Loucy (cell line): Measurements from ENCODE around the gene NECAP2.

Experiments
- H2AFZ ChIP-seq: fragments of 200-600 bp; sonication (generic); 2 replicates; pipeline ENCODE4 v1.6.0; 2016; ENCODE audit warnings: antibody characterized with exemption, mild to moderate bottlenecking, low read length, moderate library complexity
- H3F3A ChIP-seq: fragments of 200-600 bp; 2 replicates; pipeline ENCODE4 v1.6.0; 2016; ENCODE audit warnings: antibody characterized with exemption, low read depth, mild to moderate bottlenecking
- H3K27me3 ChIP-seq: fragments of 200-600 bp; sonication (generic); 2 replicates; pipeline ENCODE4 v1.6.1; 2014; ENCODE audit warnings: low read length, mild to moderate bottlenecking; ENCODE audit not compliant: insufficient read depth, poor library complexity, severe bottlenecking
- H3K36me3 ChIP-seq: fragments of 200-600 bp; sonication (generic); 2 replicates; pipeline ENCODE4 v1.6.1; 2016; ENCODE audit warnings: low read length; ENCODE audit not compliant: insufficient read depth
- H3K4me1 ChIP-seq: fragments of 200-600 bp; sonication (generic); 2 replicates; pipeline ENCODE4 v1.5.1; 2014; ENCODE audit warnings: low read length, mild to moderate bottlenecking; ENCODE audit not compliant: insufficient read depth, poor library complexity, severe bottlenecking
- H3K4me2 ChIP-seq: fragments of 200-600 bp; sonication (generic); 2 replicates; pipeline ENCODE4 v1.6.0; 2014; ENCODE audit warnings: antibody characterized with exemption, low read length, low read depth, mild to moderate bottlenecking; ENCODE audit not compliant: poor library complexity, severe bottlenecking
- H3K4me3 ChIP-seq: fragments of 200-600 bp; sonication (generic); 2 replicates; pipeline ENCODE4 v1.5.1; 2014; ENCODE audit warnings: low read length, mild to moderate bottlenecking, mixed read lengths; ENCODE audit not compliant: poor library complexity, severe bottlenecking
- H3K79me2 ChIP-seq: fragments of 200-600 bp; sonication (generic); 2 replicates; pipeline ENCODE4 v1.6.1; 2014; ENCODE audit warnings: low read length; ENCODE audit not compliant: insufficient read depth
- H3K9ac ChIP-seq: fragments of 200-600 bp; sonication (generic); 2 replicates; pipeline ENCODE4 v1.6.0; 2014; ENCODE audit warnings: mild to moderate bottlenecking, low read depth, low read length, moderate library complexity; ENCODE audit not compliant: poor library complexity, severe bottlenecking
- H3K9me2 ChIP-seq: fragments of 200-600 bp; sonication (generic); replicated peaks from 2 replicates; pipeline ENCODE4 v1.6.1; 2016; ENCODE audit warnings: low read depth, low read length, mixed read lengths
- H3K9me3 ChIP-seq: fragments of 200-600 bp; sonication (generic); 2 replicates; pipeline ENCODE4 v1.6.1; 2014; ENCODE audit warnings: mild to moderate bottlenecking, antibody characterized with exemption, low read length, low read depth; ENCODE audit not compliant: insufficient read depth
- H4K20me1 ChIP-seq: fragments of 200-600 bp; sonication (generic); 2 replicates; pipeline ENCODE4 v1.6.0; 2014; ENCODE audit warnings: antibody characterized with exemption, low read length, mild to moderate bottlenecking; ENCODE audit not compliant: insufficient read depth, poor library complexity, severe bottlenecking
- CTCF ChIP-seq: fragments of 200-600 bp; sonication (generic); conservative IDR thresholded peaks from 2 replicates; pipeline ENCODE4 v1.5.1; 2014; ENCODE audit warnings: mild to moderate bottlenecking, antibody characterized with exemption, low read length
- EZH2phosphoT487 ChIP-seq: fragments of 200-600 bp; IDR thresholded peaks from 2 replicates; pipeline ENCODE4 v1.6.1; 2018; ENCODE audit warnings: antibody characterized with exemption, mild to moderate bottlenecking, moderate library complexity, borderline replicate concordance

NECAP2 gene

GRCh38 chr1:16405441-16405840 is 35.1 kb upstream of the NECAP2 start:
- no peaks in the 10 kb centered on the region for H3F3A ChIP-seq
- no peaks in the 10 kb centered on the region for H3K79me2 ChIP-seq
- peaks cover under 1% of the 10 kb centered on the region; the same call in 1 of the 2 replicates for H3K36me3 ChIP-seq
- H3K9me2 ChIP-seq, result no peaks in the 10 kb centered on the region
- no peak overlapping the region for H3K4me2 ChIP-seq
- H3K4me3 ChIP-seq, result no peak overlapping the region
- H2AFZ ChIP-seq, result no peak overlapping the region
- no peaks in the 10 kb centered on the region for H3K4me1 ChIP-seq
- TF ChIP-seq CTCF (no peak), EZH2phosphoT487 (no peak)
- no peaks in the 10 kb centered on the region for H3K27me3 ChIP-seq
- no peak overlapping the region for H3K9ac ChIP-seq
- no peaks in the 10 kb centered on the region for H4K20me1 ChIP-seq
- no peaks in the 10 kb centered on the region for H3K9me3 ChIP-seq

DNA sequence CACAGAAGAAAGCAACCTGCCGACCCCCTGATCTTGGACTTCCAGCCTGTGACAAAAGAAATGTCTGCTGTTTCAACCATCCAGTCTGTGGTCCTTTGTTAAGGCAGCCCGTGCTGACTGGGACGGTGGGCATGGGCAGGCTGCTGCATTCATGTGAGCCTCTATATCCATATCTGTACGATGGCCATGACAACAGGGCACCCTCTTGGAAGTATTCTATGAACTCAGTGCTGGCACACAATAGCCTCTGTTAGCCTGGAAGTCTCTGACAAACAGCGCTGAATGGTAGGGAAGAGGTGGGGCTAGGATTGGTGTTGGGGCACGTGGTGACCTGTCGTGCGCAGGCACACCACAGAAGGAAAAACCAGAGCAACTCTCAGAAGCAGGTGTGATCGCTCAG is 33.7 kb upstream of the NECAP2 start:
- no peaks in the 10 kb centered on the region for H3K4me1 ChIP-seq
- H3K4me3 ChIP-seq, result no peak overlapping the region
- no peaks in the 10 kb centered on the region for H3K79me2 ChIP-seq
- no peak overlapping the region for H2AFZ ChIP-seq
- TF ChIP-seq EZH2phosphoT487, result no peak
- TF ChIP-seq CTCF, result no peak
- no peak overlapping the region for H3K9ac ChIP-seq
- no peaks in the 10 kb centered on the region for H3K36me3 ChIP-seq
- H3K9me3 ChIP-seq, result no peaks in the 10 kb centered on the region
- no peaks in the 10 kb centered on the region for H4K20me1 ChIP-seq
- no peaks in the 10 kb centered on the region for H3K9me2 ChIP-seq
- no peak overlapping the region for H3K4me2 ChIP-seq
- no peaks in the 10 kb centered on the region for H3F3A ChIP-seq
- H3K27me3 ChIP-seq, result no peaks in the 10 kb centered on the region

DNA sequence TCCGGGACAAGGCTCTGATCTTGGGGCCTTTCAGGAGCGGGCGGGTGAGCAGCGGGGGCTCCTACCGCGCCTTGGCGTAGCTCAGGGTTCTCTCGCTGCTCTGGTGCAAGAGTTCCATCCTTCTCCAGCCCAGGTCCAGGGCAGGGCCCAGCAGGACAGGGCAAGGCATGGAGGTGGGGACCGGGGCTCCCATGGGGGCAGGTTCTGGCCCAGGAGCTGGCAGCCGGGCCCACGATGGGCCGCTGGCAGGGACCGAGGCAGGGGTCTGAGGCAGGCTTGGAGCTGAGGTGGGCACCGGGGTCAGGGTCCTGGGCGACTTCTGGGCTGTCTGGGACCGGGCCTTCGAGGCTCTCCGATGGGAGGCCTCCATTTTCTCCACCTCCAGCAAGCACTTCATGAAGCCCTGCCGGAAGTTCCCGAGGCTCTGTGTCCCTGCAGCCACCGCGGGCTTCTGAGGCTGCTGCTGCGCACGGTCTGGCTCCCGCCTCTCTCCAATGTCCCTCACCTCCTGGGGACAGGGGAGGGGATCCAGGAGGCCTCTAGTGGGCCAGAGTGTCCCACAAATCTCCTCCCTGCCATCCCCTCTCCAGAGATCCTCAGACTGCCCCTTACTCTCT is 30.9 kb upstream of the NECAP2 start:
- H4K20me1 ChIP-seq, result no peaks in the 10 kb centered on the region
- no peak overlapping the region for H2AFZ ChIP-seq
- H3K4me2 ChIP-seq, result no peak overlapping the region
- H3K9ac ChIP-seq, result no peak overlapping the region
- H3F3A ChIP-seq, result no peaks in the 10 kb centered on the region
- no peaks in the 10 kb centered on the region for H3K4me1 ChIP-seq
- TF ChIP-seq EZH2phosphoT487 (no peak), CTCF (no peak)
- no peaks in the 10 kb centered on the region for H3K9me2 ChIP-seq
- H3K9me3 ChIP-seq, result no peaks in the 10 kb centered on the region
- no peaks in the 10 kb centered on the region for H3K36me3 ChIP-seq
- H3K27me3 ChIP-seq, result no peaks in the 10 kb centered on the region
- no peak overlapping the region for H3K4me3 ChIP-seq
- no peaks in the 10 kb centered on the region for H3K79me2 ChIP-seq
